ENCODE data around the gene TENM4.
"Not testable (repeated sequence)": the region's sequence is repeated elsewhere in the genome, so short reads cannot be mapped to it uniquely, and the experiment has no call there.

Gene TENM4

GRCh38 chr11:78914503-78914902 lies 526.3 kb downstream of the TENM4 start:
- DNase-seq = no peak

- DNase-seq = no peak
Measured at GRCh38 chr11:78912778-78913177, 528.1 kb downstream of the TENM4 start.

DNA sequence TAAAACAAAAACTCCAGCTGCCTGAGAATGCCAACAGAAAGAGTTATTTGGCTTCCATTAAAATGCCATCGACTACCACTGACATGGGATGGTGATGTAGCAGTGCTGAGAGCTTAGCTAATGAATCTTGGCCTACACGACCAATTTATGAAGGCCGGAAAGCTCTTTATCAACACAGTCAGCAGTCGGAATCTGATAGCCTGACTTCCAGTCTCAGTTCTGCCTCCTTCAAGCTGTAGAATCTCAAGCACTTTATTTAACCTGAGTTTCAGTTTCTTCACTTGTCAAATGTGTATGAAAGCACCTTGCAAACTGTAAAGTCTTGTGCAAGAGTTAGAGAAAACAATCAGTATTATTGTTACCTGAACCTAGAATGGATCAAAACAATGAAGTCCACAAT lies 530.5 kb downstream of the TENM4 start:
- no peak for DNase-seq

DNA sequence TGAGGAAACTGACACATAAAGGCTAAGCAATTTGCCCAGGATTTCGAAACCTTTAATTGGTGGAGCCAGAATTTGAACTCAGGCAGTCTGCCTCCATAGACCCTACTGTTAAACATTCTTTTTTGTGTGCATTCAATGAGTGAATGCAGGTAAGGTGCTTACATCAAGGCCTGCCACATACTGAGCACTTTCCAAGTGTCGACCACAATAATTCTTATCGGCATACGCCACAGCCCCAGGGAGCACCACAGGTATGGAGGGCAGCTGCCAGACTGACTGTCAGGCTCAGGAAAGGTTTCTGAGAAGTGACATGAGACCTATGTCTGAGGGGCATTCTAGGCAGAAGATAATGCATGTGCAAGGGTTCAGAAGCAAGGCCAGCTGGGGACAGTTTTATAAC lies 531.4 kb downstream of the TENM4 start:
- DNase-seq = no peak

DNA sequence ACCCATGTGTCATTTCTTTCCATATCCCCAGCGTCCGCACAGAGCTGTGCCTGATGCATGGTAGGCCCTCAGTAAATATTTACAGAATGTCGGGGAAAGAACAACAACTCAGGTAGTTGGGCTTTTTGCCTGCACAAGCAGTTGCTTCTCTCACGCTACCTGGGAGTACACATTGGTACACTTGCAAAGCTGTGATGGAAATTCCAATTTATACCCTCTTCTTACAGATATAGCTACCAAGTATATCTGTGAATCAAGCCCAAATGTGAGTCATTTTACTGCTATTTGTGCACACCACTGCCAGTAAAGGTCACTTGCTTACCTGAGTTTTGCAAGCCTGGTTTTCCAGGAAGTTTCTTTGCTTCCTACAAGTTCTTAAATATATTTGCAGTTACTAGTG lies 533.2 kb downstream of the TENM4 start:
- DNase-seq = no peak

- no peak for DNase-seq
Measured at GRCh38 chr11:78906566-78906965, 534.3 kb downstream of the TENM4 start.

DNA sequence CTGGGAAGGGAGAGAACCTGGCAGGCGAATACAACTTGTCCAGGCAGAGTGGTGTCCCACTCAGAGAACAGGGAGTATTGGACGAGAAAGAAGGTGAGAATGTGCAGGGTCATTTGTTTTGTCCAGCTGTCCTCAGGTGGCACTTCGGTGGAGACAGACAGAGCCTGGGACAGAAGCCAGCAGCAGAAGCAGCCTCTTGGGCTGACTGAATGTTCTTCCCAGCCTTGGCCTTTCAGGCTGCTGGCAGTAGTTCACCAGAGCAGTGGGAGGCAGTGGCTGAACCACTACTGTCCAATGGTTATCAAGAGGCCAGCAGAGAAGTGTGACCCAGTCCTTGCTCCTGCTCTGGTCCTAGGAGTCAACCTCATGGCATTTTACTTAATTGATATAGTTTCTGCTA lies 535.1 kb downstream of the TENM4 start:
- no peak for DNase-seq

GRCh38 chr11:78902771-78903507 lies 537.9 kb downstream of the TENM4 start:
- no peak for DNase-seq

GRCh38 chr11:78901831-78902230 lies 539.0 kb downstream of the TENM4 start:
- no peak for DNase-seq

DNA sequence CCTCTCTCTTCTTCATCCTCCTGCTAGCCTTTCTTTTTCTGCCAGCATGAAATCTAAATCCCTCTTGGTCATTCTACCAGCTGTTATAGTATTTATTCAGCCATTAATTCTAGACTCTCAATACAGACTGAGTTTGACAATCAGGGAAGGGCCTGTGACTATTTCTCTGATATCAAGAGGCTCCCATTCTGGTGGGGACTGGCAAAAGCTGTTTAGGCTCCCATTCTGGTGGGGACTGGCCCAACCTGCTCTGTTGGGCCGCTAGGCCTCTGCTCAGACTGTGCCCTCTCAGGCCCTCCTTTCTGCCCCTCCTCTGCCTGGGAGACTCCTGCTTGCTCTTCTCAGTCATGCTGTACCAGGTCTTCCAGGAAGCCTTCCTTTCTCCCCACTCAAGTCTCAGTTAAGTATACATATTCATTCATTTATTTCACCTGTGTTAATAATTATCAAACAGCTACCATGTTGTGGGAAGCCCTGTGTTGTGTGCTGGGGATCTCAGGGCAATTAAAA lies 542.5 kb downstream of the TENM4 start:
- DNase-seq = no peak

DNA sequence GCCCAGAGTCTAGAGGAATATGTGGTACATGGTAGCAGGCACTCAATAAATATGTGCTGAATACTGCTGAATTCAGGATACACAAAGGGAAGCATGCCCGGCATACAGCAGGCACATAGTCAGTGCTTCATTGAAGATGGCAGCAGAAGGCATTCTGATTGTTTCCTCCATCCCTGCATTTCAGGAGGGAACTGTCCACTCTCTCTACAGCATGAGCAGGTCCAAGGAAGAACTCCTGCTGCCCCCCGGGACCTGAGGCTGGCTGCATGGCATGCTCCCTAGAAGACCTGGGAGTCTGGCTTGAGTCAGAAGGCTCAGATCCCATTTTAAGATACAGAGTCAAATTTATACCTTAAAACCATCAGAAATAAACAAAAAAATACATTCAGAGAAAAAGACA lies 546.8 kb downstream of the TENM4 start:
- DNase-seq = no peak

GRCh38 chr11:78889698-78890097 lies 551.1 kb downstream of the TENM4 start:
- DNase-seq = no peak

GRCh38 chr11:78886616-78887015 lies 554.2 kb downstream of the TENM4 start:
- DNase-seq = no peak

- DNase-seq = no peak
Measured at GRCh38 chr11:78884761-78885160, 556.1 kb downstream of the TENM4 start.

GRCh38 chr11:78883506-78883905 lies 557.3 kb downstream of the TENM4 start:
- DNase-seq = no peak

DNA sequence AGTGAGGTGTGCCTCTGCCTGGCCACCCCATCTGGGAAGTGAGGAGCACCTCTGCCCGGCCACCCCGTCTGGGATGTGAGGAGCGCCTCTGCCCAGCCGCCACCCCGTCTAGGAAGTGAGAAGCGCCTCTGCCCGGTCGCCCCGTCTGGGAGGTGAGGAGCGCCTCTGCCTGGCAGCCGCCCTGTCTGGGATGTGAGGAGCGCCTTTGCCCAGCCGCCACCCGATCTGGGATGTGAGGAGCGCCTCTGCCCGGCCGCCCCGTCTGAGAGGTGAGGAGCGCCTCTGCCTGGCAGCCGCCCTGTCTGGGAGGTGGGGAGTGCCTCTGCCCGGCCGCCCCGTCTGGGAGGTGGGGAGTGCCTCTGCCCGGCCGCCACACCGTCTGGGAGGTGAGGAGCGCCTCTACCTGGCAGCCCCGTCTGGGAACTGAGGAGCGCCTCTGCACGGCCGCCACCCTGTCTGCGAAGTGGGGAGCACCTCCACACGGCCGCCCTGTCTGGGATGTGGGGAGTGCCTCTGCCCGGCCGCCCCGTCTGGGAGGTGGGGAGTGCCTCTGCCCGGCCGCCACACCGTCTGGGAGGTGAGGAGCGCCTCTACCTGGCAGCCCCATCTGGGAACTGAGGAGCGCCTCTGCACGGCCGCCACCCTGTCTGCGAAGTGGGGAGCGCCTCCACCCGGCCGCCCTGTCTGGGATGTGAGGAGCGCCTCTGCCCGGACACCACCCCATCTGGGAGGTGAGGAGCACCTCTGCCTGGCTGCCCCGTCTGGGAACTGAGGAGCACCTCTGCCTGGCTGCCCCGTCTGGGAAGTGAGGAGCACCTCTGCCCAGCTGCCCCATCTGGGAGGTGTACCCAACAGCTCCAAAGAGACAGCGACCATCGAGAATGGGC lies 561.5 kb downstream of the TENM4 start:
- DNase-seq = not testable (repeated sequence)

DNA sequence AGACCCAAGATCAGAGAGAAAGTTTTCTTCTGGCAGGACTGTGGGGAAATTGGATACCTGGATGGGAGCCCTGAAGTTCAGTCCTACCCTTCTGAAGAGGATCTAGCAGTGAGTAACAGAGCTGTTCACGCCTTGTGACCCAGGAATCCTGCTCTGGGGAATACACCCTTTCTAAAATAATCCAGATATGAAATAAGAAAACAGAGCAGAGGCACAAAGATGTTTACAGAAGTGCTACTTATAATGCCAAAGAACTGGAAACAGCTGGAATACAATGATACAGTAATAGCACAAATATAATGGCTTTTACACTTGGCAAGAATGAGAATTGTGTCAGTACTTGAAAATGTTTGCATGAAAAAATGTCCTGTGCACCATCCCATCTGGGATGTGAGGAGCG lies 562.2 kb downstream of the TENM4 start:
- no peak for DNase-seq

GRCh38 chr11:78876676-78877075 lies 564.2 kb downstream of the TENM4 start:
- no peak for DNase-seq

- DNase-seq = no peak
Measured at GRCh38 chr11:78870655-78871054, 570.2 kb downstream of the TENM4 start.

GRCh38 chr11:78869293-78869692 lies 571.5 kb downstream of the TENM4 start:
- no peak for DNase-seq

DNA sequence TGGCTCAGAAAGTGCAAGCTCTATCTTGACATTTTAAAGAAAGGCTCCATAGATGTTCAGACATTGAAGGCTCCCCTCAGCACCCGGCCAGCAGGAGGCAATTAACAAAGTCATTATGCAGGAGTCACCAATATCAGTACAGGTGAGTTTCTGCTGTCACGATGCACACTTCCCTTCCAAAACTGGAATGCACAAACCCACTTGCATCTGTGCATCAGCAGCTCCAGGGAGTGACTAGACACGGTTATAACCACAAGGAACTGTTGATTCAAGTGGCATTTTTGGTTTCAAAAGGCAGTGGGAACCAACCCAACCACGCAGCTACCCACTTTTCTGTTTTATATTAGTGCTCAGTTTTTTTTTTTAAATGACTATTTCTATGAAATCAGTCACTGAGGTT lies 572.3 kb downstream of the TENM4 start:
- no peak for DNase-seq

GRCh38 chr11:78860720-78861422 lies 580.0 kb downstream of the TENM4 start:
- no peak for DNase-seq

DNA sequence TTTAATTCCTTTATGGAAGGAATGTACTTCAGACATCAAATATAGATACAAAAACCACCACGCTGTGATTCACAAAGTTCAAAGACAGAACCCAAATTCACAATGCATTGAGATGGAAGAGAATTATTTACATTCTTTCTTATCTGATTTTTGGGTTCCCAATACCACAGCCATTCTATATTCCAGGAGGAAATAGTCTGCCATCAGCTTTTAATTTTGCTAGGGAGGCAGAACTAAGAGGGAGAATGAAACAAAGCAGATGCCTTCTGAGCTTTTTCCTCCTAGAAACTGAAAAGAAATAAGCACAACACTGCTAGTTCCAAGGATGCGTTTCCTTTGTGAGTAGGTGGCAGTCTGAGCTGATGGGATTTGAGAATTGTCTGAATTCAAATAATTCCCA lies 583.1 kb downstream of the TENM4 start:
- DNase-seq = no peak

DNA sequence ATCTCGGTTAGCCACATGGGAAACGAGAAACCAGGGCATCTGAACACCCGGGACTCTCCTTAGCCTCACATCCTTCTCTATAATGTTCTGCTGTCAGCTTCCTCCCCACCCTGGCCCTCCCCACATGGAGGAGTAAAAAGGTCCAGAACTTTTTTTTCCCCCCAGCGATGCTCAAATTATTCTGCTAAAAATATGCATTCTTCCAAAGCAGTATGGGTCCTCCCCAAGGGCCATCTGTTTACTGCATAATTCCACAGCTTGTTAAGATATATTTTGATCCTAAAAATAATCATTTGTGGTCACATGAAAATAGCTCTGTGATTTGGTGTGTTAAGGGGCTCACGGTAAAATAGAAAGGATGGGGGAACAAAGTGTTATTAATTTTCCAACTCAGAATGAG lies 584.6 kb downstream of the TENM4 start:
- DNase-seq = no peak
